Measurements from ENCODE around the gene PRPF40A. TPM values are rescaled to one million over a fixed set of nuclear protein-coding genes. Genes with fewer than 3 reads are reported as not detected.
A peak's percentile ranks its signal among the peaks of the same experiment; 100 is the strongest.
"Not testable (repeated sequence)": the region's sequence is repeated elsewhere in the genome, so short reads cannot be mapped to it uniquely, and the experiment has no call there.

The PRPF40A gene
- polyA plus RNA-seq (2012; ENCODE audit: low read depth, missing spikeins), result 58.1 TPM

- peak; percentile 77 for DNase-seq (ENCODE audit: insufficient read length, low spot score)
- peak; percentile 99 for FAIRE-seq
- TF ChIP-seq TAF1 (IDR thresholded peaks at IDR 0.05; ENCODE audit: low read depth, low read length) (peak; percentile 80), SPI1 (IDR thresholded peaks at IDR 0.05; ENCODE audit: low read depth, low read length) (peak; percentile 38), POLR2A (IDR thresholded peaks at IDR 0.05; ENCODE audit: low read depth, low read length) (peak; percentile 87), POLR2AphosphoS5 (IDR thresholded peaks at IDR 0.05; ENCODE audit: low read depth, low read length) (peak; percentile 91), POU2F2 (IDR thresholded peaks at IDR 0.05; ENCODE audit: low read depth, low read length) (no peak; the same call in 1 of the 2 replicates), PAX5 (IDR thresholded peaks at IDR 0.05; ENCODE audit: insufficient read depth, low read length, severe bottlenecking) (no peak)
Observed at GRCh38 chr2:152717228-152718075, at the start of gene PRPF40A. PRPF40A (minus strand) TSS chr2:152717461; CDS start chr2:152717439, 22 bp downstream.

- TF ChIP-seq PAX5 (IDR thresholded peaks at IDR 0.05; ENCODE audit: insufficient read depth, low read length, severe bottlenecking), result no peak
- TF ChIP-seq TAF1 (IDR thresholded peaks at IDR 0.05; ENCODE audit: low read depth, low read length), result no peak
- no peak for FAIRE-seq
- DNase-seq (ENCODE audit: insufficient read length, low spot score), result no peak
Observed at GRCh38 chr2:152766928-152767327, 49.7 kb upstream of the PRPF40A start.

- DNase-seq (ENCODE audit: insufficient read length, low spot score), result no peak
- FAIRE-seq, result no peak
- TF ChIP-seq POLR2AphosphoS5 (IDR thresholded peaks at IDR 0.05; ENCODE audit: low read depth, low read length) (no peak), POU2F2 (IDR thresholded peaks at IDR 0.05; ENCODE audit: low read depth, low read length) (no peak), POLR2A (IDR thresholded peaks at IDR 0.05; ENCODE audit: low read depth, low read length) (no peak), SPI1 (IDR thresholded peaks at IDR 0.05; ENCODE audit: low read depth, low read length) (no peak), TAF1 (IDR thresholded peaks at IDR 0.05; ENCODE audit: low read depth, low read length) (no peak), PAX5 (IDR thresholded peaks at IDR 0.05; ENCODE audit: insufficient read depth, low read length, severe bottlenecking) (no peak)
Observed at GRCh38 chr2:152763651-152764050, 46.4 kb upstream of the PRPF40A start.

- FAIRE-seq; DNase-seq (ENCODE audit: insufficient read length, low spot score): not testable (repeated sequence)
Observed at GRCh38 chr2:152763208-152763607, 45.9 kb upstream of the PRPF40A start.

GRCh38 chr2:152762202-152762601 is 44.9 kb upstream of the PRPF40A start:
- FAIRE-seq (no peak), DNase-seq (ENCODE audit: insufficient read length, low spot score) (no peak)
- TF ChIP-seq POLR2A (IDR thresholded peaks at IDR 0.05; ENCODE audit: low read depth, low read length) (no peak), TAF1 (IDR thresholded peaks at IDR 0.05; ENCODE audit: low read depth, low read length) (no peak), POU2F2 (IDR thresholded peaks at IDR 0.05; ENCODE audit: low read depth, low read length) (no peak), PAX5 (IDR thresholded peaks at IDR 0.05; ENCODE audit: insufficient read depth, low read length, severe bottlenecking) (no peak), POLR2AphosphoS5 (IDR thresholded peaks at IDR 0.05; ENCODE audit: low read depth, low read length) (no peak), SPI1 (IDR thresholded peaks at IDR 0.05; ENCODE audit: low read depth, low read length) (no peak)

- DNase-seq (ENCODE audit: insufficient read length, low spot score), result no peak
- FAIRE-seq, result no peak
- TF ChIP-seq PAX5 (IDR thresholded peaks at IDR 0.05; ENCODE audit: insufficient read depth, low read length, severe bottlenecking) (no peak), POLR2AphosphoS5 (IDR thresholded peaks at IDR 0.05; ENCODE audit: low read depth, low read length) (no peak), POLR2A (IDR thresholded peaks at IDR 0.05; ENCODE audit: low read depth, low read length) (no peak), POU2F2 (IDR thresholded peaks at IDR 0.05; ENCODE audit: low read depth, low read length) (no peak), TAF1 (IDR thresholded peaks at IDR 0.05; ENCODE audit: low read depth, low read length) (no peak), SPI1 (IDR thresholded peaks at IDR 0.05; ENCODE audit: low read depth, low read length) (no peak)
Observed at GRCh38 chr2:152761214-152761613, 44.0 kb upstream of the PRPF40A start.

GRCh38 chr2:152759290-152760072 is 42.2 kb upstream of the PRPF40A start:
- TF ChIP-seq TAF1 (IDR thresholded peaks at IDR 0.05; ENCODE audit: low read depth, low read length) (no peak), POU2F2 (IDR thresholded peaks at IDR 0.05; ENCODE audit: low read depth, low read length) (no peak), PAX5 (IDR thresholded peaks at IDR 0.05; ENCODE audit: insufficient read depth, low read length, severe bottlenecking) (no peak), POLR2AphosphoS5 (IDR thresholded peaks at IDR 0.05; ENCODE audit: low read depth, low read length) (no peak)
- no peak for DNase-seq (ENCODE audit: insufficient read length, low spot score)
- FAIRE-seq, result no peak

GRCh38 chr2:152755029-152755428 is 37.8 kb upstream of the PRPF40A start:
- DNase-seq (ENCODE audit: insufficient read length, low spot score) (no peak), FAIRE-seq (peak; percentile 94)
- TF ChIP-seq PAX5 (IDR thresholded peaks at IDR 0.05; ENCODE audit: insufficient read depth, low read length, severe bottlenecking) (no peak), POLR2AphosphoS5 (IDR thresholded peaks at IDR 0.05; ENCODE audit: low read depth, low read length) (no peak), POU2F2 (IDR thresholded peaks at IDR 0.05; ENCODE audit: low read depth, low read length) (no peak), TAF1 (IDR thresholded peaks at IDR 0.05; ENCODE audit: low read depth, low read length) (no peak), SPI1 (IDR thresholded peaks at IDR 0.05; ENCODE audit: low read depth, low read length) (no peak), POLR2A (IDR thresholded peaks at IDR 0.05; ENCODE audit: low read depth, low read length) (no peak)

- not testable (repeated sequence) for FAIRE-seq; DNase-seq (ENCODE audit: insufficient read length, low spot score)
Observed at GRCh38 chr2:152747751-152748150, 30.5 kb upstream of the PRPF40A start.

GRCh38 chr2:152743002-152743401 is 25.7 kb upstream of the PRPF40A start:
- DNase-seq (ENCODE audit: insufficient read length, low spot score) (no peak), FAIRE-seq (peak; percentile 90)
- no peak for TF ChIP-seq POLR2A (IDR thresholded peaks at IDR 0.05; ENCODE audit: low read depth, low read length)
- TF ChIP-seq POU2F2 (IDR thresholded peaks at IDR 0.05; ENCODE audit: low read depth, low read length), result no peak
- TF ChIP-seq SPI1 (IDR thresholded peaks at IDR 0.05; ENCODE audit: low read depth, low read length), result no peak

Measured in GM12891 (cell line).